Esophagus squamous epithelium (tissue), 4 donors: ENCODE measurements around the gene CSNK2A2.

ENCODE experiments used
- POLR2A ChIP-seq, 4 donors: fragments of 450-650 bp; IDR thresholded peaks; one replicate each; pipeline ENCODE4 v1.6.1; 2017; ENCODE audit warnings: antibody characterized with exemption in 4 of 4, mild to moderate bottlenecking in 4 of 4, moderate library complexity in 3 of 4
- TF ChIP-seq, protein P1 (sequence below), 6 experiments: fragments of 450-650 bp in 4 of 6; fragments of 200-600 bp in 2 of 6; sonication (generic) in 2 of 6; IDR thresholded peaks; one replicate each; pipeline ENCODE4 v1.5.1; 2016 to 2019; ENCODE audit warnings: antibody characterized with exemption in 6 of 6, mild to moderate bottlenecking in 4 of 6, moderate library complexity in 4 of 6

GRCh38 chr16:58126451-58126961 is 71.4 kb downstream of the CSNK2A2 start:
- TF ChIP-seq, protein P1, sequence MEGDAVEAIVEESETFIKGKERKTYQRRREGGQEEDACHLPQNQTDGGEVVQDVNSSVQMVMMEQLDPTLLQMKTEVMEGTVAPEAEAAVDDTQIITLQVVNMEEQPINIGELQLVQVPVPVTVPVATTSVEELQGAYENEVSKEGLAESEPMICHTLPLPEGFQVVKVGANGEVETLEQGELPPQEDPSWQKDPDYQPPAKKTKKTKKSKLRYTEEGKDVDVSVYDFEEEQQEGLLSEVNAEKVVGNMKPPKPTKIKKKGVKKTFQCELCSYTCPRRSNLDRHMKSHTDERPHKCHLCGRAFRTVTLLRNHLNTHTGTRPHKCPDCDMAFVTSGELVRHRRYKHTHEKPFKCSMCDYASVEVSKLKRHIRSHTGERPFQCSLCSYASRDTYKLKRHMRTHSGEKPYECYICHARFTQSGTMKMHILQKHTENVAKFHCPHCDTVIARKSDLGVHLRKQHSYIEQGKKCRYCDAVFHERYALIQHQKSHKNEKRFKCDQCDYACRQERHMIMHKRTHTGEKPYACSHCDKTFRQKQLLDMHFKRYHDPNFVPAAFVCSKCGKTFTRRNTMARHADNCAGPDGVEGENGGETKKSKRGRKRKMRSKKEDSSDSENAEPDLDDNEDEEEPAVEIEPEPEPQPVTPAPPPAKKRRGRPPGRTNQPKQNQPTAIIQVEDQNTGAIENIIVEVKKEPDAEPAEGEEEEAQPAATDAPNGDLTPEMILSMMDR (IDR thresholded peaks at IDR 0.05): no peak
- TF ChIP-seq POLR2A (IDR thresholded peaks at IDR 0.05): no peak
